ENCODE data around the gene MAPK10.

The MAPK10 gene

DNA sequence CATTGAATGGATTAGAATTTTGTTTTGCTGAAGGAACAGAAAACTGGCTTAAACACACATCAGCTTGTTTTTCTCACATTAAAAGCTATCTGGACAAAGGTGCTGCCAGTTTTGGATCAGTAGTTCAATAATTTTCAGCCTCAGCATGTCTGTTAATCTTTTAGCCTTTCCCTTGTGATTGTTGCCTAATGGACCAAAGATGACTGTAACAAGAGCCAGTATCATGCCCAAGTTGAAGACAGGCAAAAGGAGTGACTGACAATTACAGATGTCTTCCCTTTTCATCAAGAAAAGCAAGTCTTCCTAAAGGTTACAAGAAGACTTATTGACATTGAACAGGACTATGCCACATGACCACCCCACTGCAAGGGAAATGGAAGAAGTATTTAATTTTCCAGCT is 419.7 kb downstream of the MAPK10 start:
- H3K4me1 ChIP-seq (ENCODE audit: control insufficient read depth, insufficient read depth, low read length): no peaks in the 10 kb centered on the region
- POLR2A ChIA-PET: no interaction called here
- TF ChIP-seq REPIN1 (tag by site-specific recombination; IDR thresholded peaks at IDR 0.05; ENCODE audit: low read depth) (no peak), EGR2 (tag by site-specific recombination; IDR thresholded peaks at IDR 0.05; ENCODE audit: low read depth) (no peak), GLI4 (tag by site-specific recombination; IDR thresholded peaks at IDR 0.05) (no peak), KLF16 (tag by site-specific recombination; IDR thresholded peaks at IDR 0.05) (no peak), ZNF335 (tag by site-specific recombination; conservative IDR thresholded peaks at IDR 0.05) (no peak), ZNF664 (tag by site-specific recombination; IDR thresholded peaks at IDR 0.05) (no peak), ZNF792 (tag by site-specific recombination; IDR thresholded peaks at IDR 0.05) (no peak), MEIS1 (CRISPR knock-in tag; IDR thresholded peaks at IDR 0.05; ENCODE audit: borderline replicate concordance) (no peak), MYNN (tag by site-specific recombination; IDR thresholded peaks at IDR 0.05; ENCODE audit: borderline replicate concordance) (no peak)
- TF ChIP-seq, protein P1, sequence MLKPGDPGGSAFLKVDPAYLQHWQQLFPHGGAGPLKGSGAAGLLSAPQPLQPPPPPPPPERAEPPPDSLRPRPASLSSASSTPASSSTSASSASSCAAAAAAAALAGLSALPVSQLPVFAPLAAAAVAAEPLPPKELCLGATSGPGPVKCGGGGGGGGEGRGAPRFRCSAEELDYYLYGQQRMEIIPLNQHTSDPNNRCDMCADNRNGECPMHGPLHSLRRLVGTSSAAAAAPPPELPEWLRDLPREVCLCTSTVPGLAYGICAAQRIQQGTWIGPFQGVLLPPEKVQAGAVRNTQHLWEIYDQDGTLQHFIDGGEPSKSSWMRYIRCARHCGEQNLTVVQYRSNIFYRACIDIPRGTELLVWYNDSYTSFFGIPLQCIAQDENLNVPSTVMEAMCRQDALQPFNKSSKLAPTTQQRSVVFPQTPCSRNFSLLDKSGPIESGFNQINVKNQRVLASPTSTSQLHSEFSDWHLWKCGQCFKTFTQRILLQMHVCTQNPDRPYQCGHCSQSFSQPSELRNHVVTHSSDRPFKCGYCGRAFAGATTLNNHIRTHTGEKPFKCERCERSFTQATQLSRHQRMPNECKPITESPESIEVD (tag by site-specific recombination; IDR thresholded peaks at IDR 0.05): no peak
- TF ChIP-seq, protein P2, sequence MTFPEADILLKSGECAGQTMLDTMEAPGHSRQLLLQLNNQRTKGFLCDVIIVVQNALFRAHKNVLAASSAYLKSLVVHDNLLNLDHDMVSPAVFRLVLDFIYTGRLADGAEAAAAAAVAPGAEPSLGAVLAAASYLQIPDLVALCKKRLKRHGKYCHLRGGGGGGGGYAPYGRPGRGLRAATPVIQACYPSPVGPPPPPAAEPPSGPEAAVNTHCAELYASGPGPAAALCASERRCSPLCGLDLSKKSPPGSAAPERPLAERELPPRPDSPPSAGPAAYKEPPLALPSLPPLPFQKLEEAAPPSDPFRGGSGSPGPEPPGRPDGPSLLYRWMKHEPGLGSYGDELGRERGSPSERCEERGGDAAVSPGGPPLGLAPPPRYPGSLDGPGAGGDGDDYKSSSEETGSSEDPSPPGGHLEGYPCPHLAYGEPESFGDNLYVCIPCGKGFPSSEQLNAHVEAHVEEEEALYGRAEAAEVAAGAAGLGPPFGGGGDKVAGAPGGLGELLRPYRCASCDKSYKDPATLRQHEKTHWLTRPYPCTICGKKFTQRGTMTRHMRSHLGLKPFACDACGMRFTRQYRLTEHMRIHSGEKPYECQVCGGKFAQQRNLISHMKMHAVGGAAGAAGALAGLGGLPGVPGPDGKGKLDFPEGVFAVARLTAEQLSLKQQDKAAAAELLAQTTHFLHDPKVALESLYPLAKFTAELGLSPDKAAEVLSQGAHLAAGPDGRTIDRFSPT (tag by site-specific recombination; IDR thresholded peaks at IDR 0.05): no peak
- TF ChIP-seq, protein P3, sequence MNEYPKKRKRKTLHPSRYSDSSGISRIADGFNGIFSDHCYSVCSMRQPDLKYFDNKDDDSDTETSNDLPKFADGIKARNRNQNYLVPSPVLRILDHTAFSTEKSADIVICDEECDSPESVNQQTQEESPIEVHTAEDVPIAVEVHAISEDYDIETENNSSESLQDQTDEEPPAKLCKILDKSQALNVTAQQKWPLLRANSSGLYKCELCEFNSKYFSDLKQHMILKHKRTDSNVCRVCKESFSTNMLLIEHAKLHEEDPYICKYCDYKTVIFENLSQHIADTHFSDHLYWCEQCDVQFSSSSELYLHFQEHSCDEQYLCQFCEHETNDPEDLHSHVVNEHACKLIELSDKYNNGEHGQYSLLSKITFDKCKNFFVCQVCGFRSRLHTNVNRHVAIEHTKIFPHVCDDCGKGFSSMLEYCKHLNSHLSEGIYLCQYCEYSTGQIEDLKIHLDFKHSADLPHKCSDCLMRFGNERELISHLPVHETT (tag by site-specific recombination; IDR thresholded peaks at IDR 0.05): no peak
- no peak overlapping the region for H3K27ac ChIP-seq (ENCODE audit: extremely low read depth, low read depth, low read length)
- H3K9me3 ChIP-seq (ENCODE audit: control insufficient read depth, insufficient read depth, low read depth, low read length): no peaks in the 10 kb centered on the region
- CTCF ChIA-PET: interaction anchor here (3.0 kb wide), 1 partner anchor 143 kb away, joined by 11 read pairs; no protein-coding TSS in a partner anchor
- H3K36me3 ChIP-seq (ENCODE audit: control insufficient read depth in 2 of 2, insufficient read depth in 1 of 2, low read length in 2 of 2): no peaks in the 10 kb centered on the region
- no peak overlapping the region for H3K4me3 ChIP-seq (ENCODE audit: low read depth, low read length)

Measured in HEK293 (cell line).